ENCODE data around the gene OR6X1. TPM values are rescaled to one million over a fixed set of nuclear protein-coding genes. Genes with fewer than 3 reads are reported as not detected.

OR6X1 gene
- total RNA-seq, 4 donors from 2014 or later: not detected

- no peak overlapping the region for H3K4me3 ChIP-seq
- TF ChIP-seq CTCF (IDR thresholded peaks at IDR 0.05) (no peak), POLR2A (IDR thresholded peaks at IDR 0.05) (no peak)
- H3K4me1 ChIP-seq: no peaks in the 10 kb centered on the region
- H3K36me3 ChIP-seq: no peaks in the 10 kb centered on the region
- no peaks in the 10 kb centered on the region for H3K27me3 ChIP-seq
- no peak for DNase-seq
- H3K27ac ChIP-seq: no peak overlapping the region
- H3K9me3 ChIP-seq: no peaks in the 10 kb centered on the region
Measured at GRCh38 chr11:123770712-123771111, 16.4 kb upstream of the OR6X1 start.

DNA sequence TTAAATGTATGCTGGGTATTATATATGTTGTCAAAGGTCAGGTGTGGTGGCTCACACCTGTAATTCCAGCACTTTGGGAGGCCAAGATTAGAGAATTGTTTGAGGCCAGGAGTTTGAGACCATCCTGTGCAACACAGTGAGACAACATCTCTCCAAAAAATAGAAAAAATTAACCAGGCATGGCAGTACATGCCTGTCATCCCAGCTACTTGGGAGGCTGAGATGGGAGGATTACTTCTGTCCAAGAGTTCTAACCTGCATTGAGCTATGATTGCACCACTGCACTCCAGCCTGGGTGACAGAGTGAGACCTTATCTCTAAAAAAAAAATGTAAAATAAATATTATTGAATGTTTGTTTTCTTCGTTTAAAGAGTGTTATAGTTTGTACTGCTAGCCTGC lies 11.3 kb upstream of the OR6X1 start:
- TF ChIP-seq CTCF (IDR thresholded peaks at IDR 0.05) (no peak), POLR2A (IDR thresholded peaks at IDR 0.05) (no peak)

GRCh38 chr11:123762422-123762821 lies 8.1 kb upstream of the OR6X1 start:
- Histone ChIP-seq H3K4me1 (no peaks in the 10 kb centered on the region), H3K9me3 (peaks cover 0 to 8% (median 3%) of the 10 kb centered on the region in 4 donors), H3K36me3 (no peaks in the 10 kb centered on the region), H3K27ac (no peak overlapping the region), H3K4me3 (no peak overlapping the region), H3K27me3 (no peaks in the 10 kb centered on the region)
- no peak for DNase-seq
- TF ChIP-seq POLR2A (IDR thresholded peaks at IDR 0.05) (no peak), CTCF (IDR thresholded peaks at IDR 0.05) (no peak)

More for the DNA sequence above, 11.3 kb upstream of the OR6X1 start:
- H3K36me3 ChIP-seq: no peaks in the 10 kb centered on the region
- H3K4me3 ChIP-seq: no peak overlapping the region
- H3K9me3 ChIP-seq: peaks cover 0 to 8% (median 3%) of the 10 kb centered on the region in 4 donors
- H3K4me1 ChIP-seq: no peaks in the 10 kb centered on the region
- H3K27ac ChIP-seq: no peak overlapping the region
- no peaks in the 10 kb centered on the region for H3K27me3 ChIP-seq
- no peak for DNase-seq

GRCh38 chr11:123760894-123761293 lies 6.6 kb upstream of the OR6X1 start:
- no peak overlapping the region for H3K27ac ChIP-seq
- peaks cover 0 to 8% (median 3%) of the 10 kb centered on the region in 4 donors for H3K9me3 ChIP-seq
- H3K4me3 ChIP-seq: no peak overlapping the region
- no peaks in the 10 kb centered on the region for H3K4me1 ChIP-seq
- no peaks in the 10 kb centered on the region for H3K36me3 ChIP-seq
- no peaks in the 10 kb centered on the region for H3K27me3 ChIP-seq
- TF ChIP-seq CTCF (IDR thresholded peaks at IDR 0.05) (no peak), POLR2A (IDR thresholded peaks at IDR 0.05) (no peak)
- DNase-seq: no peak

- H3K9me3 ChIP-seq: peaks cover 0 to 8% (median 3%) of the 10 kb centered on the region in 4 donors
- DNase-seq: no peak
Measured at GRCh38 chr11:123757976-123758375, 3.7 kb upstream of the OR6X1 start.

More at GRCh38 chr11:123757976-123758375, 3.7 kb upstream of the OR6X1 start:
- no peak overlapping the region for H3K4me3 ChIP-seq
- TF ChIP-seq CTCF (IDR thresholded peaks at IDR 0.05) (no peak), POLR2A (IDR thresholded peaks at IDR 0.05) (no peak)
- H3K27ac ChIP-seq: no peak overlapping the region
- no peaks in the 10 kb centered on the region for H3K4me1 ChIP-seq
- no peaks in the 10 kb centered on the region for H3K36me3 ChIP-seq
- no peaks in the 10 kb centered on the region for H3K27me3 ChIP-seq
